Mucosa of gallbladder (tissue), 1 donor: ENCODE measurements around the gene PHF24. TPM values are rescaled to one million over a fixed set of nuclear protein-coding genes. Genes with fewer than 3 reads are reported as not detected.

Experiments
- DNase-seq: peaks from one replicate; pipeline ENCODE4 v3.0.0-alpha.2; 2020; ENCODE audit warnings: low spot score
- total RNA-seq: library from RNA; stranded (reverse); gene quantifications from one replicate; pipeline ENCODE4 v1.2.1, GENCODE V29; 2021
- donor health status: DM: no; HTN: no; CAD: no.

The PHF24 gene
- total RNA-seq, 1 donor from 2014 or later, result 0.29 TPM

DNA sequence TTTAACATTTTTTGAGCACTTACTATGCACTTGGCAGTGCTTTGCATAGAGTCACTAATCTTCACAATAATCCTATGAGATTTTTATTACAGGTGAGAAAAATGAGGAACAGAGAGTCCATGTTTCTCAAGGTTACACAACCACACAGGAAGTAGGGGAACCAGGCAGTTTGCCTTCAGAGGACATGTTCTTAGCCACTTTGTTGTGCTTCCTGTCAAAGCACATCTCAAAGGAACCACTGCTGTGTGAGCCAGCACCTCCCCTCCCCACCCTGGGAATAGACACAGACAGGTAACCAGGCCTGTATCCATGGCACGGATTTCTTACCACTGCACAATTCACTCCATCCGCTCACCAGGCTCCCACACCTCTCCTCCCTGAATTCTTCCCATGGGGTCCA lies 25.1 kb downstream of the PHF24 start:
- no peak for DNase-seq

DNA sequence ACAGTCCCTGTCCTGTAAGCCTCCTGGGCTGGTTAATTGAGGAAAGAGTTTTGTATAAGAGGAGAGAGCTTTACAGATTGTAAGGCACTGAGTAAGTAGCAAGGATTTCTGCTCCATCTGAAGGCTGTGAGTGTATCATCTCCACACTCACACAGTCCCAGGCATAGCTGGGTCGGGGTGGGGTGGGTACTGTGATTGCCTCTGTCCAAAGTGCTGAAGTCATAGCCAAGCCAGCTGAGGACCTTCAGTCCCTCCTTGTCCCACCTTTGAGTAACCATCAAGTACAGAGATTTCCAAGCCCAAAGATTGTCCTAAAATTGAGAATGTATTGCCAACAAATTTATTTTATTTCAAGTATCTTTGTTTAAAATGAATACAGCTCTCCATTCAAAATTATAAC lies 26.0 kb downstream of the PHF24 start:
- DNase-seq, result no peak

DNA sequence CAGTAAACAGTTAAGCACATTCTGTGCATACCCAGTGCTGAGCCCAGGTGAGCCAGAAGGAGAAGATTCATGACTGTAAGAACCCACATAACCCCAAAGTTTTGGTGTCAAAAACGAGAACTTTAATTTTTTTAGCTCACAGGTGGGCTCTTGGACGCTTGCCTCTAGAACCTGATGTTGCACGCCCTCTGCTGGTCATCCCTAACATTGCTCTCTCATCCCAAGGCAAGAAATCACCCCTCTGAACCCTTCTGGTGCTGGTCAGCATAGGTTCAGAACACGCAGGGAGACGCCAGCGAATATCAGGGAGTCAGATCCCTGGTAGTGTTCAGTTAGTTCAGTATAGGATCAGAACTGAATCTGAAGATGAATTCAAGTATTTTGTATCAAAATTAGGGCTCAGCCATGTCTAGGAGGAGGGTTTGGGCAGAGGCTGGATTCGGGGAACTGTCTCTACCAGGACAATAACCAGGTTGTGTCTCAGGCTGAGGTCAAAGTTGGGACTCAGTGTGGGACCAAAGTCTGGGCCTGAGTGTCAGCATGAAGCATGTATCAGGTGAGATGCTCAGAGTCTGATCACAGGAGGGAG lies 27.3 kb downstream of the PHF24 start:
- DNase-seq, result peak; percentile 50

DNA sequence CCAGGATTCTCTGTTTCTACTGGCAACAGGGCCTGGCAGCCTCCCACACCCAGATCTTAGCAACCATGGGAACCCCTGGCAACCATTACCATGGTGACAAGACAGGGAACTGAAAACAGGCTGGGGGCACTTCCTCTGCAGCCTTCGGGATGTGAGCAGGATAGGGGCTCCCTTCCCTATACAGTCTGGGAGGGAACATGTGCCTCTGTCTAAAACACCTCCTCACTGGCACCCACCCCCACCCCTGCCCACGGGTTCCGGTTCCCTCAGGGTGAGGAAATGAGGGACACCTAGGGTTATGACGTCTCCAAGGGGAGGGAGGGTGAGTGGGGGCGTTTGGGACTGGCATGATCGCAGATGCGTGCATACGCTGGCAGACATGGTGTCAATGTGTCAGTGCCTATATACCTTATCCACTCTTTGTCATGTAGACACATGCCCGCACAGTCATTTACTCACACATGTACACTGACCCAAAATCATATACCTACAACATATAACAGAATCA lies 28.5 kb downstream of the PHF24 start:
- DNase-seq, result no peak

DNA sequence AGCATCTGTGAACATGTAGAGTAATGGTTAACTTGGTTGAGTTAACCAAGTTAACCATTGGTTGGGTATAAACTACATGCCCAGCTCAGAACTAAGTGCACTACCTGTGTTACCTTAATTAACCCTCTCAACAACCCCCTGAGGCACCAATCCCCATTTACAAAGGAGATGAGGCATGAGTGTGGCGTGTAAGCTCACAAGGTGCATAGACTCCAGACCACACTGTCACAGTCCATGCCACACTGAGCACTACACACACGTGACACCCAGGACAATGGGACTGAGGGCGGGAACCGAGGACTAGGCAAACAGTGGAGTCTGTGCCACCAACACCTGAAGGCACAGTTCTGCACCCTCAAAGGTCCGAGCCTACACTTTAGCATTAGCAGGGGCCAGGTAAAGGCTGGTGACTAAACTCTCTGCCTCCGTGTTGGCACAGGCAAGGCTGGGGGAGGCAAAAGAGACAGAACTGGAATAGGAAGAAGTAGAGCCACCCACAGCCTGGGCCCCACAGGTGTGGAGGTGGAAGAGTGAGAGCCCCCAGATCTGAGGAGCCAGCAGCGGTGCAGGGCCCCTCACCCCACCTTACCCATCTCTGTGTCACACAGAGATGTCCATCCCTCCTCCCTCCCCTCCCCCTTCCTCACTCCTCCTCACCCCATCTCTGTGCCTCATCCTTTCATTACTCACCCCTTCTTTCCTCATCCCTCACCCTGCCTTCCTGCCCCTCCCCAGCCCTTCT lies 29.2 kb downstream of the PHF24 start:
- DNase-seq, result no peak

DNA sequence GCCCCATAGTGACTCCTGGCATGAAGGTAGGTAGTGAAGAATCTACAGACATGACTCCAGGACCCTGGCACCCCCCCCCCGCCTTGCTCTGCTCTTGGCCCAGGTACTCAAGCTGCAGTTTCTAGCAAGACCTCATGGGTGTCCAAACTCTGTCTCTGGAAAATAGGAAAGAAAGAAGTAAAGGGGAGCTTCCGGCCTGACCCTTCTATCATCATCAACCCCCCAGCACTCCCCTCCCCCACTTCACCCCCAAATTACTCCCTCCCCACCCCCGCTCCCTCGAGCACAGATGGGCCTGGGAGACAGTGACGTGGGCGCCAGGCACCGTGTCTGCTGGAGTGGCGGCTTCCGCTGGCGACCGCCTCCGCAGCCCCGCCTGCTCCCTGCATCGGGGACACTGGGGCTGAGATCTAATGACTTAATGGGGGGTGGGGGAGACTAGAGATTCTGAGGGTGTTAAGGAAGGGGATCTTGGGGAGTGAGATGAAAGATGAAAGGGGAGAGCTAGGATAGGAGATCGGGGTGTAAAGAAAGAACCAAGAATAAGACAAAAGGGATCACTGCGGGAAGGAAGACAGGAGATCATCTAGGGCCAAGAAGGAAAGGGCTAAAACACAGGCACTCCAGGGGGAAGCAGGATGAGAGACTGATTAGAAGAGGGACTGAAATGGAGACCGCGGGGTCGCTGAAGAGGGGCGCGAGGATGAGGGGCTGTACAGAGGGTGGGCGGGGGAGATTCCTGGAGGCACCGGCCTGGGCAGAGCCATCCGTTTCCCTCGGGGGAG lies 30.3 kb downstream of the PHF24 start:
- no peak for DNase-seq

DNA sequence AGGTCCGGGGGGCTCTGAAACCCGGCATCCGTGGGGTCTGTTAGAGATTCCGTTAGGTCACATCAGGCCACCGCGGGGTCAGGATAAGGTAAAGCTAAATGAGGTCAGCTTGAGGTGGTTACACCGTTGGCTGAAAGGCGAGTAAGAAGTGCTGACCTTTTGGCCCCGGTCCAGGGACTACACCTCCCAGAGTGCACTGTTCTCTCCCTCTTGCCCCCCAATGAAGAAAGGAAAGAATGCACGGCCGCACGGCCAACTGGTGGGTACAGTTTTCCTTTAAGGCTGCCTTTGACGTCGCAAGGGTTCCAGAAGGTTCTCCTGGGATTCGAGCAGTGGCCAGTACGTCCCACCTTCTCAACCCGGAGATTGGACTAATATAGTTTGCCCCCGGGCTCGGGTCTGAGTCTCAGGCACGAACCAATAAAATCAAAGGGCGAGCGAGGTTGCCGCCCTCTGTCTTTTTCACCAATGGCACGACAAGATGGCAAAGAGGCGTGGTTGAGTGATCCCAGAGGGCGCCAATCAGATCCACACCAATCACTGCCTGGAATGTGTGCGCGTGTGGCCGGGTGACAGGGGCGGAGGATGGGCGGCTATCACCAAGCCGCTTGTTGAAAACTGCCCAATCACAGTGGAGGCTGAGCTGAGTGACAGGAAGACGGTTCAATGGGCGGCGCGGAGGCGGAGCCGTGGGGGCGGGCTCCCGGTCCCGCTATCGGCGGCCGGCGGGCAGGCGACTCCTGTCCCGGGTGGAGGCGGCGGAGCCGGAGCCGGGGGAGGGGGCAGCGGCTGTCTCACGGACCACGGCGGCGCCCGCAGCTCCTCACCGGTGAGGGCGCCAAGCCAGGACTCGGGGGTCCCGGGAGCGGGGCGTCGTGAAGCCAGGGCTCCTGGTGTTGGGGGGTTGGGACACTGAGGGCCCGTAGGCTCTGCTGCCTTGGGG lies 31.2 kb downstream of the PHF24 start, which contains the start of gene DNAJB5:
Gene DNAJB5, plus strand, starts transcription at position 743 of the 943 bp plus-strand sequence. CDS start 886 bp downstream, outside the sequence.
- peak; percentile 99 for DNase-seq

DNA sequence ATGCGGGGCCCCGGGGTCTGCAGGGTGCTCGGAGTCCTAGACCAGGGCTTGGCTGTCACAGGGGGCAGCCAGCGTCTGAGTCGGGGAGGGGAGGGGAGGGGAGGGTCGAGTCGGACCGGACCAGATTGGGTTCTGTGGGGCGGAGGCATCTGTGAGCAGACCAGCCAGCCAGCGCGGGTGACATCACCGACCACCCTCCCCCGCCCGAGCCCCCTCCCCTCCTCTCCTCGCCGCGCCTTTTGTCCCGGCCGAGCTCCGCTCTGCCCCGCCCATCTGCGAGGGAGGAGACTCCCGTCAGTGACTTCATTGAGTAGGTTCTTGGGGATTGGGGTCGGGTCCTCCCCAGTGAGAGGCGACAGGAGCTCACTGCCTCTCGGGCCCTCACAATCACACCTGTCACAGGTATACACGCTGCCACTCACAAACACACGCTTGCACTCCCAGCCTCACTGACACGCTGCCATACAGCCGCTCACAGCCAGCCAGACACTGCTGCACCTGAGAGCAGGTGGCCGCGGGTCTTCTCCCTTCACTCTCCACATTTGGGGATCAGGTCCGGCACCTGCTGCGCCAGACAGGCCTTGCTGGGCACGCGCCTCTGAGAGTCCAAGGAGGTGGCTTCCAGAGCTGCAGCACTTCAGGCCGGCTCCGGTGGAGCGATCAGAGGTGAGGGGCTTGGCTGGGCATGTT lies 32.0 kb downstream of the PHF24 start:
- peak; percentile 38 for DNase-seq

DNA sequence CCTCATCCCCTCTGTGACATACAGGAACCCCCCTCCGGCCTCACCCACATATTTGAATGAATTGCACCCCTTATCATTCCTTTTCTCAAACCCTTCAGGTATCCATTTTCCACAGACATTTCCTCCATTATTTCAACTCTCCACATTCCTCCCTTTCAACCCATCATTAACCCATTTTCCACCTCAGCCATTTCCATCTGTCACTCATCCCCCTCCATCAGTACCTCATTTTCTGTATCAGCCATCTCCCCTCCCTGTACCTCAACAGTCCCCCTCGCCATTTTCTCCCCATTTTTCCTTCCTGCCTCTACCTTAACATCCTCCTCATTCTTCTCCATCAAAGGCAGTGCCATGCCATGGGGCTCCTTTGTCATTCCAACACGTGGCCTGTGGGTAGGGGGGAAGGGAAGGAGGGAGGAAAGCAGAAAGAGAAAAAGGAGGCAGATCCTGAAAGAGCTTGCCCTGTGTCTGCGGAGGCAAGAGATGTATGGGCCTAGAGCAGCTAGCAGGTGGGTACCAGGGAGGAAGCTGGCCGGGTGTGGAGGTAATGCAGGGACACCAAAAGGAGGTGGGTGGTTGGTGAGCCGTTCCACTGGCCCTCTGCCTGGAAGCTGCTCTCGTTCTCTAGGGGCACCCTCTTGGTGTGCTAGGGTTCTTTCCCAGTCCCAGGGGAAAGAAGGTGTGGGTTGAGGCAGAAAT lies 33.0 kb downstream of the PHF24 start:
- no peak for DNase-seq

DNA sequence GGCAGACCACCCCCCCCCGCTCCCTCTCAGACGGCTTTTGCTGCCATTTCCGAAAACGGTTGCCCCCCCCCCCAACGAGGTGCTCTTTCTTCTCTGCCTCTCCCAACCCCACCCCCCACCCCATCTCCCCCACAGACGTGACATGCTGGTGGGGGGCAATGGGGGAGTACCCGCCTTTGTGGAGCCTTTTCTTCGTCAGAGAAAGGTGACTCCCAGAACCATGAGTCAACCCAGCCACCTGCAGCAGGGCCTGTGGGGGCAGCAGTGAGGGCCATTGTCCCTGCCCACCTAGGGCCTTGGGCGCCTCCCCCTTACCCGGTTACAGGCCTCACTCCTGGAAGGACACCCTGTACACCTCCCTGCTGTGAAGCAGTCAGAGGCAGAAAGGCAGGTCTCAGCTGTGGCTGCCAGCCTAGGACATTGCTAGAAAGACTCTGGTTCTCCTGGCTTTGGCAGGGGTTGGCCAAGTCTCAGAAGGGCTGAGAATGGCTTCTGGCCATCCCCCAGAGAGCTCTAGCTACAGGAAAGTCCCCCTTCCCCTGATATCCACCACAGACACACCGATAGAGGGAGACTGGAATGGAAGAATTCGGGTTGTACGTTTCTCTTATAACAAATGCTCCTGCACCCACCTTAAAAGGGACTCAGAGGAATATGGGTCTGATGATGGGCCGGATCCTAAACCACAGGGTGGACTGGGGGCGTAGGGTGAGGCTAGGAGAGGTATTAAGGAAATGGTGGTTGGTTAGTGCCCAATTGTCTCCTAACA lies 33.7 kb downstream of the PHF24 start:
- no peak for DNase-seq

DNA sequence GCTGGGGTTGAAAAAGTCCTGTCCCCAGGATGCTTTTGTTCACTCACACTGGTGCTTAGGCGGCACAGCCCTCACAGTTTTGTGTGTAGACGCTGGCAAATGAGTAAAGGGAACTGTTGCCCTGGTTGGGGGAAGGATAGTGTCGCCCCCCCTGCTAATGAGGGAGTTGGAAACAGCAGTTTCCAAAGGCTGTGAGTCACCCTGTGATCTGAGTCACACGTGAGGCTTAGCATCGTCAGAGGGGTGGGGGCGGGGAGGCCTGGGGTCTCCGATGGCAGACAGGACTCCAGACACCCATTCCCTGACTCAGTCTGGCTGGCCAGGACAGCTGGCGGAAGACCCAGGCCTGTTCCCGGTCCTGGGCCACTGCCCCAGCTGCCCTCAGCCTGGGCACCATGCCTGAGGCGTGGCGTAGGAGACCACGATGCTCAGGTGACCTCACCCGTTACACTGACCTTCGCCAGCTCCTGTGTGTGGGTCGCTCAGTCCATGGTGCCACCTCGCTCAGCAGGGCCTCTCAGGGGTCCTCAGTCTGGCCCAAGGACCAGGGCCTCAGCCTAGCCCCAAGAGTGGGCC lies 34.4 kb downstream of the PHF24 start:
- DNase-seq, result no peak

DNA sequence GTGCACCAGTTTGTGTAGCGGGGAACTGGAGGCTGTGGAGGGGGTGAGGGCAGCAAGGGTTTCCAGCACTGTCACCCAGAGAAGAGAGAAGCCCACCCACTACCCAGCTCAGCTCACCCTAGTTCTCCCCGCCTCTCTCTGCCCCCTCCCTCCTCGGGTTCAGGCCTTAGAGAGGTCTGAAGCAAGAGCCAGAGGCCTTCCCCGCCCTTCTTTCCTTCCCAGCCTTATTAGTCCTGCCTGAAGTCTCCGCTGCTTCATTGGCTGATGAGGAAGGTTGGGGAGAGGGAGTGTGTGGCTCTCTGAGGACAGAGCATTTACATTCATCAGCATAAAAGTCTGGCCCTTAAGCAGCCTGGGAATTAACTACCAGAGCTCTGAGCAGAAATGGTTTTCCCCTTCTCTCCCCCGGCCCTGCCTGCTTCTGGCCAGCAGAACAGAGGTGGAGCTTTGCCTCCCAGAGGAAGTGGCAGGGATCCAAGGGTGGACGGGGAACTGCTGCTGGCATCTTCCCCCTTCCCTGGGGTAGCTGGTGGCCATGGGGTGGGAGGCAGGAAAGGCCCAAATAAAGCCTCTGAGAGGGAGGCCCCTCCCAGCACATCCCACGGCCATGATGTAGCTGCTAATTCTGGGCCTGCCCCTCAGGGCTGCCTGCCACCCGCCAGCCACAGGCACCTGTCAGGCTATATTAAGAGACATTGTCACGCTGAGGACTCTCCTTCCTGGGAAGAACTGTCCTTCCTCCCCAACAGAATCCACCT lies 35.6 kb downstream of the PHF24 start:
- peak; percentile 42 for DNase-seq

DNA sequence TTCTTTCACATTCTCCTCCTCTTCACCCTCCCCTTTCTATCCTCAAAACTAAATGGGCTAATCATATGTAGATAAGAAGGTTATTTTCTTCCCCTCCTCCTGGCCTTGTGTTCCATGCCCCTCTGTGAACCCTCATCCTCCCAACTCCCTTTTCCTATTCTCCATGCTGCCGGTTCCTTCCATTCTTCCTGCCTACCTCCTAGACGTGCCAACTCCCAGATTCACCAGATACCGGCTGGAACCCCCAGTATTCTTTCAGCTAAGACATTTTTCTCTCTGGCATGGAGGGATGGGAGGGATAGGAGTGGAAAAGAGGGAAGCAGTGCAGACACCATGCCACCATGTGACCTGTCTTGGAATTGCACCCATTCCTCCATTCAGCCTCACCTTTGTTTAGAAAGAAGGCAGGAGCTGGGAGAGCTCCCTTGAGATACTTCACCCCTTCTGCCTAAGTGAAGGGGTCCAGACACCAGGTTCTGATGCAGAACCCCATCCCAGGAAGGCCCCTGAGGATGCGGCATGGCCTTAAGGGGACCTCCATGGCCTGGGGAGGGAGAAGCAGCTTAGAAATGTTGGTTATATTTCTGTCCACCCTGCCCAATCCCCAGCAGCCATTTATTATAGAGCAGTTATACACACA lies 36.3 kb downstream of the PHF24 start:
- peak; percentile 40 for DNase-seq

DNA sequence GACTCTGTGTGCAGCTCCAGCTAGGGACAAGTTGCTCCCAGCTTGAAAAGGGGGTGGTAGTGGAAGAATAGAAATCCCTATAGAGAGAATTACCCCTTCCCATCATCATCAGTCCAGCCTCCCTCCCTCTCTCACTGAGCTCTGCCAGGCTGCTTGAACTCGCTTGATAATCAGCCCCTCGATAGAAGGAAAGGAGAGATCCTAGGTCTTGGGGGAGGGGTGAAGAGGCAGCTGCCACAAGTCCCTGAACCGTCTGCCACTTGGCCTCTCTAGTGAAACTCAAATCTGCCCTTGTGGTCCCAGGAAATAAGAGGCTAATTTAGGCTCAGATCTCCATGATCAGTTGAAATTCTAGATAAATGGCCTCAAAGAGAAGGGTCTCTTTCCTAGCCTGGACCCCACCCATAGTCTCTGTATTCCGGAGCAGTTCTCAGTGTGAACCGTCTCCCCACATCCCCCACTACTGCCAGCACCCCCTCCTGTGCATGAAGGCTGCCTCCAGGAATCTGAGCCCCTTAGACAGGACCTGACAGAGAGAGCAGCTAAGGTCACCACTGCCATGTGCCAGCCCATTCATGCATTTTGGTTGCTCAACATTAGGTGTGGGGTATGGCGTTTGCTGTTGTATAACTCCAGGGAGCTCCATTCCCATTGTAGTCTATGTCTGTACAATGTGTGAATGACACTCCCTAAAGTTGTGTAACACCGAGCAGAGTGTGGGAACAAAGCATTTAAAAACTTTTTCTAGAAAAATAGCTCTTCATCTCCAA lies 37.0 kb downstream of the PHF24 start:
- no peak for DNase-seq

DNA sequence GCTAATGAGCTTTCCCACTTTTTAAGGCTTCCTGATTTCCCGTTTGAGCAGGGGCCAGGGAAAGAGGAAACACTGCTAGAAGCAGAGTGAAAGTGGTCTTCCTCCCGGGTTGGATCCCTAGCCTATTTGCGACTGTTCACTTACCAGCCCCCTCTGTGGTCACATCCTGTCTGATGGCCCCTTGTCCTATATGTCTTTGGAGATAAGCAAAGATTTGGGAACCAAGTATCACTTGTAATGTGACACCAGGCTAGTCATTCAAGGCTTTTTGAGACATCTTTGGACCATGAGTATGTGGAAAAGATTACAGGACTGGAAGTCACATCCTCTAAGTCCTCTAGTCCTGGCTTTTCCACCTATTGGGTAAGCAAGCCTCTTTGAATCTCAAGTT lies 37.6 kb downstream of the PHF24 start:
- no peak for DNase-seq

DNA sequence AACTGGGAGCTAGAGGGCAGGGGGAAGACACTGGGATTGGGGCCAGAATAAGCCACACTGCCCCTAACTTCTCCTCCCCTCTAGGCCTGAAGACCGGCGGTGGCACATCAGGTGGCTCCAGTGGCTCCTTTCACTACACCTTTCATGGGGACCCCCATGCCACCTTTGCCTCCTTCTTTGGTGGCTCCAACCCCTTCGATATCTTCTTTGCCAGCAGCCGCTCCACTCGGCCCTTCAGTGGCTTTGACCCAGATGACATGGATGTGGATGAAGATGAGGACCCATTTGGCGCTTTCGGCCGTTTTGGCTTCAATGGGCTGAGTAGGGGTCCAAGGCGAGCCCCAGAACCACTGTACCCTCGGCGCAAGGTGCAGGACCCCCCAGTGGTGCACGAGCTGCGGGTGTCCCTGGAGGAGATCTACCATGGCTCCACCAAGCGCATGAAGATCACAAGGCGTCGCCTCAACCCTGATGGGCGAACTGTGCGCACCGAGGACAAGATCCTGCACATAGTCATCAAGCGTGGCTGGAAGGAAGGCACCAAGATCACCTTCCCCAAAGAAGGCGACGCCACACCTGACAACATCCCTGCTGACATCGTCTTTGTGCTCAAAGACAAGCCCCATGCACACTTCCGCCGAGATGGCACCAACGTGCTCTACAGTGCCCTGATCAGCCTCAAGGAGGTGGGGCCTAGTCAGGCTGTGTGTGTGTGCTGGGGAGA lies 38.3 kb downstream of the PHF24 start:
- DNase-seq, result no peak
